ENCODE results near the gene ACTMAP.

DNA sequence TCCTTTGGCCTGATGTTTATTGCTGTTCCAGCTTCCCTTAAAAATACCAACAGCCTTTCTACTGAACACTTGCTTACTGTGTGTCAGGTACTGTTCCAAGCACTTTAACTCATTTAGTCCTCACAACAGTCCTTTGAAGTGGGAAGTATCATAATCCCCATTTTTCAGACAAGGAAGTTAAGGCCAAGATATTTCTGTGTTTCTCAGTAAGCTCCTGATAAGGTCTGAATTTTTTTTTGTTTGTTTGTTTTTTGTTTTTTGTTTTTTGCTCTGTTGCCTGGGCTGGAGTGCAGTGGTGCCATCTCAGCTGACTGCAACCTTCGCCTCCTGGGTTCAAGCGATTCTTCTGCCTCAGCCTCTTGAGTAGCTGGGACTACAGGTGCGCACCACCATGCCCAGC lies 8.2 kb upstream of the ACTMAP start:
- no peak for TF ChIP-seq POLR2A (conservative IDR thresholded peaks at IDR 0.05)
- no peak for TF ChIP-seq MAZ (CRISPR knock-in tag; conservative IDR thresholded peaks at IDR 0.05 in 1 of 2, IDR thresholded peaks at IDR 0.05 in 1 of 2)
- TF ChIP-seq MAFG (tag; conservative IDR thresholded peaks at IDR 0.05), result no peak
- TF ChIP-seq SP1 (CRISPR knock-in tag; IDR thresholded peaks at IDR 0.05), result no peak
- no peak for TF ChIP-seq EZH2 (IDR thresholded peaks at IDR 0.05; ENCODE audit: borderline replicate concordance, low read depth, low read length)
- TF ChIP-seq, protein P1, sequence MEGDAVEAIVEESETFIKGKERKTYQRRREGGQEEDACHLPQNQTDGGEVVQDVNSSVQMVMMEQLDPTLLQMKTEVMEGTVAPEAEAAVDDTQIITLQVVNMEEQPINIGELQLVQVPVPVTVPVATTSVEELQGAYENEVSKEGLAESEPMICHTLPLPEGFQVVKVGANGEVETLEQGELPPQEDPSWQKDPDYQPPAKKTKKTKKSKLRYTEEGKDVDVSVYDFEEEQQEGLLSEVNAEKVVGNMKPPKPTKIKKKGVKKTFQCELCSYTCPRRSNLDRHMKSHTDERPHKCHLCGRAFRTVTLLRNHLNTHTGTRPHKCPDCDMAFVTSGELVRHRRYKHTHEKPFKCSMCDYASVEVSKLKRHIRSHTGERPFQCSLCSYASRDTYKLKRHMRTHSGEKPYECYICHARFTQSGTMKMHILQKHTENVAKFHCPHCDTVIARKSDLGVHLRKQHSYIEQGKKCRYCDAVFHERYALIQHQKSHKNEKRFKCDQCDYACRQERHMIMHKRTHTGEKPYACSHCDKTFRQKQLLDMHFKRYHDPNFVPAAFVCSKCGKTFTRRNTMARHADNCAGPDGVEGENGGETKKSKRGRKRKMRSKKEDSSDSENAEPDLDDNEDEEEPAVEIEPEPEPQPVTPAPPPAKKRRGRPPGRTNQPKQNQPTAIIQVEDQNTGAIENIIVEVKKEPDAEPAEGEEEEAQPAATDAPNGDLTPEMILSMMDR (IDR thresholded peaks at IDR 0.05 in 2 of 3, conservative IDR thresholded peaks at IDR 0.05 in 1 of 3; ENCODE audit: insufficient read depth in 2 of 3, low read depth in 1 of 3, low read length in 3 of 3), result no peak
- TF ChIP-seq FOSL1 (tag; conservative IDR thresholded peaks at IDR 0.05), result no peak
- TF ChIP-seq, protein P2, sequence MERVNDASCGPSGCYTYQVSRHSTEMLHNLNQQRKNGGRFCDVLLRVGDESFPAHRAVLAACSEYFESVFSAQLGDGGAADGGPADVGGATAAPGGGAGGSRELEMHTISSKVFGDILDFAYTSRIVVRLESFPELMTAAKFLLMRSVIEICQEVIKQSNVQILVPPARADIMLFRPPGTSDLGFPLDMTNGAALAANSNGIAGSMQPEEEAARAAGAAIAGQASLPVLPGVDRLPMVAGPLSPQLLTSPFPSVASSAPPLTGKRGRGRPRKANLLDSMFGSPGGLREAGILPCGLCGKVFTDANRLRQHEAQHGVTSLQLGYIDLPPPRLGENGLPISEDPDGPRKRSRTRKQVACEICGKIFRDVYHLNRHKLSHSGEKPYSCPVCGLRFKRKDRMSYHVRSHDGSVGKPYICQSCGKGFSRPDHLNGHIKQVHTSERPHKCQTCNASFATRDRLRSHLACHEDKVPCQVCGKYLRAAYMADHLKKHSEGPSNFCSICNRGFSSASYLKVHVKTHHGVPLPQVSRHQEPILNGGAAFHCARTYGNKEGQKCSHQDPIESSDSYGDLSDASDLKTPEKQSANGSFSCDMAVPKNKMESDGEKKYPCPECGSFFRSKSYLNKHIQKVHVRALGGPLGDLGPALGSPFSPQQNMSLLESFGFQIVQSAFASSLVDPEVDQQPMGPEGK (CRISPR knock-in tag; IDR thresholded peaks at IDR 0.05; ENCODE audit: borderline replicate concordance), result no peak
- TF ChIP-seq CXXC5 (CRISPR knock-in tag; IDR thresholded peaks at IDR 0.05), result no peak
- no peak for TF ChIP-seq ZBTB7A (IDR thresholded peaks at IDR 0.05; ENCODE audit: borderline replicate concordance, control insufficient read depth, low read depth, low read length)
- no peak for TF ChIP-seq POLR2AphosphoS5 (IDR thresholded peaks at IDR 0.05; ENCODE audit: control insufficient read depth, insufficient read depth, low read depth, low read length)
- TF ChIP-seq NONO (IDR thresholded peaks at IDR 0.05; ENCODE audit: low read depth in 2 of 2, low read length in 1 of 2), result no peak
- TF ChIP-seq RBM22 (IDR thresholded peaks at IDR 0.05; ENCODE audit: low read depth, low read length, poor library complexity, severe bottlenecking), result no peak

Data from K562 (cell line).